Ammon's horn (tissue), 1 donor: ENCODE data around the gene TAOK1.
"Not testable (repeated sequence)": the region's sequence is repeated elsewhere in the genome, so short reads cannot be mapped to it uniquely, and the experiment has no call there.

Experiments
- DNase-seq: peaks from one replicate; pipeline ENCODE4 v3.0.0-alpha.2; 2016; ENCODE audit warnings: low spot score

The TAOK1 gene

GRCh38 chr17:29389982-29390850 lies at the start of gene TAOK1:
Gene TAOK1 (plus strand): TSS chr17:29390363. CDS start chr17:29451549, 61,186 bp downstream.
- DNase-seq, result peak; percentile 99

- DNase-seq, result no peak
Measured at GRCh38 chr17:29341726-29342125, 48.4 kb upstream of the TAOK1 start.

- DNase-seq, result no peak
Measured at GRCh38 chr17:29342158-29342765, 47.9 kb upstream of the TAOK1 start.

- no peak for DNase-seq
Measured at GRCh38 chr17:29344201-29344856, 45.8 kb upstream of the TAOK1 start.

- no peak for DNase-seq
Measured at GRCh38 chr17:29345066-29345465, 45.1 kb upstream of the TAOK1 start.

- DNase-seq, result not testable (repeated sequence)
Measured at GRCh38 chr17:29345470-29345869, 44.7 kb upstream of the TAOK1 start.

- no peak for DNase-seq
Measured at GRCh38 chr17:29346462-29346861, 43.7 kb upstream of the TAOK1 start.

GRCh38 chr17:29347831-29348629 lies 42.1 kb upstream of the TAOK1 start:
- no peak for DNase-seq

- DNase-seq, result no peak
Measured at GRCh38 chr17:29349409-29349808, 40.8 kb upstream of the TAOK1 start.

- no peak for DNase-seq
Measured at GRCh38 chr17:29352146-29352545, 38.0 kb upstream of the TAOK1 start.

GRCh38 chr17:29357232-29357631 lies 32.9 kb upstream of the TAOK1 start:
- no peak for DNase-seq

GRCh38 chr17:29357821-29358232 lies 32.3 kb upstream of the TAOK1 start:
- no peak for DNase-seq

GRCh38 chr17:29358416-29358815 lies 31.7 kb upstream of the TAOK1 start:
- DNase-seq, result no peak

GRCh38 chr17:29359777-29360176 lies 30.4 kb upstream of the TAOK1 start:
- no peak for DNase-seq

GRCh38 chr17:29363716-29364115 lies 26.4 kb upstream of the TAOK1 start:
- DNase-seq, result no peak

- DNase-seq, result no peak
Measured at GRCh38 chr17:29364691-29365090, 25.5 kb upstream of the TAOK1 start.

- DNase-seq, result no peak
Measured at GRCh38 chr17:29368161-29368560, 22.0 kb upstream of the TAOK1 start.

- DNase-seq, result no peak
Measured at GRCh38 chr17:29368926-29369325, 21.2 kb upstream of the TAOK1 start.

GRCh38 chr17:29369831-29370735 lies 20.1 kb upstream of the TAOK1 start:
- peak; percentile 88 for DNase-seq

- DNase-seq, result peak; percentile 95
Measured at GRCh38 chr17:29376667-29377270, 13.4 kb upstream of the TAOK1 start.

- no peak for DNase-seq
Measured at GRCh38 chr17:29378500-29378899, 11.7 kb upstream of the TAOK1 start.
